ENCODE results near the gene MT1X.
"Not testable (repeated sequence)": the region's sequence is repeated elsewhere in the genome, so short reads cannot be mapped to it uniquely, and the experiment has no call there.

The MT1X gene

GRCh38 chr16:56717532-56717931 lies 35.3 kb downstream of the MT1X start:
- not testable (repeated sequence) for H2AFZ ChIP-seq (ENCODE audit: low read depth, low read length); H2BK120ac ChIP-seq (ENCODE audit: low read depth, low read length); H2BK12ac ChIP-seq (ENCODE audit: low read length in 2 of 2); H3K27ac ChIP-seq (ENCODE audit: low read length, poor library complexity, severe bottlenecking); H3K23ac ChIP-seq (ENCODE audit: low read length in 2 of 2); H3K79me1 ChIP-seq (replicated peaks; ENCODE audit: low read length, poor library complexity, severe bottlenecking); H2BK5ac ChIP-seq (ENCODE audit: low read depth, low read length, poor library complexity, severe bottlenecking); H3K9ac ChIP-seq (ENCODE audit: low read length); H3K9me3 ChIP-seq (ENCODE audit: control insufficient read depth, low read length); H3K4ac ChIP-seq (ENCODE audit: low read depth in 1 of 2, low read length in 2 of 2); DNase-seq; H2AK5ac ChIP-seq (ENCODE audit: low read length, severe bottlenecking); H4K8ac ChIP-seq (ENCODE audit: low read length); H3K4me2 ChIP-seq (ENCODE audit: low read length, poor library complexity, severe bottlenecking); H3K36me3 ChIP-seq (ENCODE audit: control insufficient read depth in 1 of 2, insufficient read depth in 2 of 2, low read depth in 1 of 2, low read length in 2 of 2); H4K91ac ChIP-seq (ENCODE audit: low read length); H2BK15ac ChIP-seq (ENCODE audit: low read depth, poor library complexity, severe bottlenecking); H3K4me3 ChIP-seq (ENCODE audit: insufficient read depth in 1 of 2, low read depth in 1 of 2, low read length in 2 of 2); H3K27me3 ChIP-seq (ENCODE audit: control insufficient read depth in 1 of 2, insufficient read depth in 1 of 2, low read length in 2 of 2); H3K18ac ChIP-seq (ENCODE audit: low read depth in 1 of 2, low read length in 2 of 2); H3K14ac ChIP-seq (ENCODE audit: low read length in 2 of 2); H3K4me1 ChIP-seq (ENCODE audit: control insufficient read depth, insufficient read depth, low read depth, low read length)
- WGBS, result 67% methylated on average over 1 of the region's 2 CpGs

- Histone ChIP-seq H2BK15ac (ENCODE audit: low read depth, poor library complexity, severe bottlenecking) (no peak overlapping the region), H3K14ac (ENCODE audit: low read length in 2 of 2) (no peak overlapping the region), H3K4me2 (ENCODE audit: low read length, poor library complexity, severe bottlenecking) (no peak overlapping the region), H2AFZ (ENCODE audit: low read depth, low read length) (no peak overlapping the region), H2BK120ac (ENCODE audit: low read depth, low read length) (no peak overlapping the region), H2AK5ac (ENCODE audit: low read length, severe bottlenecking) (no peak overlapping the region), H4K8ac (ENCODE audit: low read length) (no peak overlapping the region), H3K27ac (ENCODE audit: low read length, poor library complexity, severe bottlenecking) (no peak overlapping the region), H3K23ac (ENCODE audit: low read length in 2 of 2) (no peak overlapping the region), H3K4me3 (ENCODE audit: insufficient read depth in 1 of 2, low read depth in 1 of 2, low read length in 2 of 2) (no peak overlapping the region), H3K79me1 (replicated peaks; ENCODE audit: low read length, poor library complexity, severe bottlenecking) (no peaks in the 10 kb centered on the region), H3K9me3 (ENCODE audit: control insufficient read depth, low read length) (no peaks in the 10 kb centered on the region), H4K91ac (ENCODE audit: low read length) (no peak overlapping the region), H2BK5ac (ENCODE audit: low read depth, low read length, poor library complexity, severe bottlenecking) (no peak overlapping the region), H3K36me3 (ENCODE audit: control insufficient read depth in 1 of 2, insufficient read depth in 2 of 2, low read depth in 1 of 2, low read length in 2 of 2) (no peaks in the 10 kb centered on the region), H3K9ac (ENCODE audit: low read length) (no peak overlapping the region), H3K18ac (ENCODE audit: low read depth in 1 of 2, low read length in 2 of 2) (no peak overlapping the region), H3K4ac (ENCODE audit: low read depth in 1 of 2, low read length in 2 of 2) (no peak overlapping the region), H2BK12ac (ENCODE audit: low read length in 2 of 2) (no peak overlapping the region), H3K4me1 (ENCODE audit: control insufficient read depth, insufficient read depth, low read depth, low read length) (peaks cover 1% of the 10 kb centered on the region), H3K27me3 (ENCODE audit: control insufficient read depth in 1 of 2, insufficient read depth in 1 of 2, low read length in 2 of 2) (peaks cover 0 to 4% of the 10 kb centered on the region in 2 experiments)
- 68% methylated on average over 3 of the region's 5 CpGs for WGBS
- no peak for DNase-seq
Observed at GRCh38 chr16:56722200-56722842, 40.1 kb downstream of the MT1X start.

- H2BK12ac ChIP-seq (ENCODE audit: low read length in 2 of 2), result no peak overlapping the region
- no peak overlapping the region for H2BK120ac ChIP-seq (ENCODE audit: low read depth, low read length)
- WGBS, result 74% methylated on average over 2 of the region's 3 CpGs
- DNase-seq, result no peak
- no peak overlapping the region for H3K18ac ChIP-seq (ENCODE audit: low read depth in 1 of 2, low read length in 2 of 2)
- no peak overlapping the region for H4K91ac ChIP-seq (ENCODE audit: low read length)
- H3K4me1 ChIP-seq (ENCODE audit: control insufficient read depth, insufficient read depth, low read depth, low read length), result peaks cover 1% of the 10 kb centered on the region
- H3K36me3 ChIP-seq (ENCODE audit: control insufficient read depth in 1 of 2, insufficient read depth in 2 of 2, low read depth in 1 of 2, low read length in 2 of 2), result no peaks in the 10 kb centered on the region
- H2BK15ac ChIP-seq (ENCODE audit: low read depth, poor library complexity, severe bottlenecking), result no peak overlapping the region
- peaks cover 1% of the 10 kb centered on the region for H3K79me1 ChIP-seq (replicated peaks; ENCODE audit: low read length, poor library complexity, severe bottlenecking)
- H3K9me3 ChIP-seq (ENCODE audit: control insufficient read depth, low read length), result no peaks in the 10 kb centered on the region
- no peak overlapping the region for H4K8ac ChIP-seq (ENCODE audit: low read length)
- no peak overlapping the region for H2AK5ac ChIP-seq (ENCODE audit: low read length, severe bottlenecking)
- H3K27me3 ChIP-seq (ENCODE audit: control insufficient read depth in 1 of 2, insufficient read depth in 1 of 2, low read length in 2 of 2), result peaks cover 0 to 4% of the 10 kb centered on the region in 2 experiments
- H3K27ac ChIP-seq (ENCODE audit: low read length, poor library complexity, severe bottlenecking), result no peak overlapping the region
- H3K4ac ChIP-seq (ENCODE audit: low read depth in 1 of 2, low read length in 2 of 2), result no peak overlapping the region
- no peak overlapping the region for H3K4me2 ChIP-seq (ENCODE audit: low read length, poor library complexity, severe bottlenecking)
- no peak overlapping the region for H3K9ac ChIP-seq (ENCODE audit: low read length)
- H2BK5ac ChIP-seq (ENCODE audit: low read depth, low read length, poor library complexity, severe bottlenecking), result no peak overlapping the region
- no peak overlapping the region for H3K14ac ChIP-seq (ENCODE audit: low read length in 2 of 2)
- no peak overlapping the region for H2AFZ ChIP-seq (ENCODE audit: low read depth, low read length)
- no peak overlapping the region for H3K23ac ChIP-seq (ENCODE audit: low read length in 2 of 2)
- H3K4me3 ChIP-seq (ENCODE audit: insufficient read depth in 1 of 2, low read depth in 1 of 2, low read length in 2 of 2), result no peak overlapping the region
Observed at GRCh38 chr16:56724191-56724590, 41.9 kb downstream of the MT1X start.

- no peak overlapping the region for H3K23ac ChIP-seq (ENCODE audit: low read length in 2 of 2)
- H3K14ac ChIP-seq (ENCODE audit: low read length in 2 of 2), result no peak overlapping the region
- H3K79me1 ChIP-seq (replicated peaks; ENCODE audit: low read length, poor library complexity, severe bottlenecking), result peaks cover 8% of the 10 kb centered on the region
- H2BK12ac ChIP-seq (ENCODE audit: low read length in 2 of 2), result no peak overlapping the region
- H3K4me1 ChIP-seq (ENCODE audit: control insufficient read depth, insufficient read depth, low read depth, low read length), result peaks cover 5% of the 10 kb centered on the region
- no peak overlapping the region for H2BK120ac ChIP-seq (ENCODE audit: low read depth, low read length)
- no peak overlapping the region for H2AFZ ChIP-seq (ENCODE audit: low read depth, low read length)
- H4K8ac ChIP-seq (ENCODE audit: low read length), result no peak overlapping the region
- H3K18ac ChIP-seq (ENCODE audit: low read depth in 1 of 2, low read length in 2 of 2), result no peak overlapping the region
- no peak overlapping the region for H2BK5ac ChIP-seq (ENCODE audit: low read depth, low read length, poor library complexity, severe bottlenecking)
- no peak overlapping the region for H3K27ac ChIP-seq (ENCODE audit: low read length, poor library complexity, severe bottlenecking)
- no peaks in the 10 kb centered on the region for H3K36me3 ChIP-seq (ENCODE audit: control insufficient read depth in 1 of 2, insufficient read depth in 2 of 2, low read depth in 1 of 2, low read length in 2 of 2)
- no peak overlapping the region for H2AK5ac ChIP-seq (ENCODE audit: low read length, severe bottlenecking)
- H3K4me3 ChIP-seq (ENCODE audit: insufficient read depth in 1 of 2, low read depth in 1 of 2, low read length in 2 of 2), result no peak overlapping the region
- DNase-seq, result no peak
- H3K4me2 ChIP-seq (ENCODE audit: low read length, poor library complexity, severe bottlenecking), result no peak overlapping the region
- no peak overlapping the region for H3K4ac ChIP-seq (ENCODE audit: low read depth in 1 of 2, low read length in 2 of 2)
- WGBS, result 88% methylated on average over 2 of the region's 2 CpGs
- no peak overlapping the region for H3K9ac ChIP-seq (ENCODE audit: low read length)
- H2BK15ac ChIP-seq (ENCODE audit: low read depth, poor library complexity, severe bottlenecking), result no peak overlapping the region
- H4K91ac ChIP-seq (ENCODE audit: low read length), result no peak overlapping the region
- H3K9me3 ChIP-seq (ENCODE audit: control insufficient read depth, low read length), result no peaks in the 10 kb centered on the region
- peaks cover 0 to 4% of the 10 kb centered on the region in 2 experiments for H3K27me3 ChIP-seq (ENCODE audit: control insufficient read depth in 1 of 2, insufficient read depth in 1 of 2, low read length in 2 of 2)
Observed at GRCh38 chr16:56726283-56726682, 44.0 kb downstream of the MT1X start.

All from mesenchymal stem cell (in vitro differentiated cells and primary cell).